MM.1S (cell line): ENCODE measurements around the gene PIP4K2A.

Experiments used
- DNase-seq: peaks from one replicate; pipeline ENCODE4 v3.0.0-alpha.2; 2015
- H2AFZ ChIP-seq: fragments of 300-600 bp; sonication (generic); 2 replicates; pipeline ENCODE4 v1.6.0; 2016; ENCODE audit warnings: antibody characterized with exemption, low read length
- H3F3A ChIP-seq: fragments of 300-600 bp; sonication (generic); 2 replicates; pipeline ENCODE4 v1.6.1; 2016; ENCODE audit warnings: mild to moderate bottlenecking, antibody characterized with exemption, low read length, moderate library complexity, mixed read lengths; ENCODE audit not compliant: insufficient read depth
- H3K27ac ChIP-seq: fragments of 300-600 bp; sonication (generic); 2 replicates; pipeline ENCODE4 v1.5.1; 2016; ENCODE audit warnings: mild to moderate bottlenecking, low read length
- H3K27me3 ChIP-seq: fragments of 300-600 bp; sonication (generic); replicated peaks from 2 replicates; pipeline ENCODE4 v1.6.0; 2016; ENCODE audit warnings: low read length; ENCODE audit not compliant: insufficient read depth
- H3K36me3 ChIP-seq: fragments of 300-600 bp; sonication (generic); replicated peaks from 2 replicates; pipeline ENCODE4 v1.6.1; 2016; ENCODE audit warnings: mild to moderate bottlenecking, low read length, mixed read lengths; ENCODE audit not compliant: insufficient read depth
- H3K4me1 ChIP-seq: fragments of 300-600 bp; sonication (generic); 2 replicates; pipeline ENCODE4 v1.6.1; 2016; ENCODE audit warnings: low read length, mixed read lengths
- H3K4me2 ChIP-seq: fragments of 300-600 bp; sonication (generic); 2 replicates; pipeline ENCODE4 v1.6.0; 2016; ENCODE audit warnings: low read depth, low read length
- H3K4me3 ChIP-seq: fragments of 300-600 bp; sonication (generic); 2 replicates; pipeline ENCODE4 v1.5.1; 2016; ENCODE audit warnings: low read length, mixed read lengths
- H3K79me2 ChIP-seq: fragments of 300-600 bp; sonication (generic); 2 replicates; pipeline ENCODE4 v1.6.1; 2016; ENCODE audit warnings: mixed run types, low read length, mixed read lengths
- H3K9ac ChIP-seq: fragments of 300-600 bp; sonication (generic); 2 replicates; pipeline ENCODE4 v1.6.1; 2016; ENCODE audit warnings: low read length, mixed read lengths
- H3K9me2 ChIP-seq: fragments of 300-600 bp; sonication (generic); replicated peaks from 2 replicates; pipeline ENCODE4 v1.6.1; 2016; ENCODE audit warnings: mild to moderate bottlenecking, low read length, mixed read lengths; ENCODE audit not compliant: insufficient read depth
- H3K9me3 ChIP-seq: fragments of 300-600 bp; sonication (generic); replicated peaks from 2 replicates; pipeline ENCODE4 v1.6.1; 2016; ENCODE audit warnings: mild to moderate bottlenecking, low read length, mixed read lengths; ENCODE audit not compliant: insufficient read depth
- H4K20me1 ChIP-seq: fragments of 300-600 bp; sonication (generic); 2 replicates; pipeline ENCODE4 v1.6.1; 2016; ENCODE audit warnings: mild to moderate bottlenecking, low read length, moderate library complexity, mixed read lengths; ENCODE audit not compliant: insufficient read depth
- EZH2 ChIP-seq: fragments of 300-600 bp; sonication (generic); optimal IDR thresholded peaks from 2 replicates; pipeline ENCODE3; 2017; ENCODE audit warnings: low read depth, mild to moderate bottlenecking, antibody characterized with exemption, low read length, mixed read lengths
- EZH2phosphoT487 ChIP-seq: fragments of 300-600 bp; sonication (generic); IDR thresholded peaks from 2 replicates; pipeline ENCODE4 v1.6.1; 2018; ENCODE audit warnings: antibody characterized with exemption, low read length
- TF ChIP-seq, protein P1 (sequence below): fragments of 300-600 bp; sonication (generic); IDR thresholded peaks from 2 replicates; pipeline ENCODE4 v1.5.1; 2016; ENCODE audit warnings: antibody characterized with exemption, low read length, mixed read lengths

PIP4K2A gene

DNA sequence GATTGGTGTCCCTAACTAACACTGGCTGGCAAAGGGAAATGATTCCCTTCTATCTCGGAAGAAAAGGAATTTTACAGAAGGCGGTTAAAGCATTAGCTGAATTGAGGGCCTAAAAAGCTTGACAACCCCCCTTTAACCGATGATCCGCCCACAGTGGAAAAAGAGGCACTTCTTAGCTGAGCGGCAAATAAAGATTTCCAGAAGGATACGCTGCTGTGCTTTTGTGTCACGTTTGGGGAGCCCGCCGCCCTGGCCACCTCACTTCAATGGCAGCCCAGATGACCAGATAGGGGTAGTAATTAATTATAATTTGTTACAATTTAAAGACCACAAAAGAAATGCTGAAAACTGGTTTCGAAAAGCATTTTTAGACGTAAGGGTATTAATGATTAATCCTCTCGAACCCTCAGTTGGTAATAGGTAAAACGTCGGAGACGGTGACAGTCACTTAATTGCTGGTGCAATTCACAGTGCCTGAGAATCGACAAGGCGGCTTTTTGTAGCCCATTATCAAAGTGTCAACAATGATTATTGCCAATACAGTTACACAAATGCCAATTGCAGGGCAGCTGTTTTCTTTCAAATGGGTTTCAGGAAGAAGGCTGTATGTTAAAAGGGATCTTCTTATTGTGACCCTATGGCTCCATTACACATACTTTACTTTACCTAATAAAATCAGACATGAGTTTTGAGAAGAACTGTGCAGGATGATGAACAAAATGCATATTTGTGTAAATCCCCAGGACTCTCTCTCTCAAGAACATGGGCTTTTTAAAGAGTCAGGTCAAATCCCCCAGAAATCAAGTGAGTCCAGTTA lies 154.1 kb downstream of the PIP4K2A start:
- no peak overlapping the region for H2AFZ ChIP-seq
- H4K20me1 ChIP-seq = no peaks in the 10 kb centered on the region
- H3K9me2 ChIP-seq = no peaks in the 10 kb centered on the region
- TF ChIP-seq EZH2 (no peak), EZH2phosphoT487 (no peak)
- TF ChIP-seq, protein P1, sequence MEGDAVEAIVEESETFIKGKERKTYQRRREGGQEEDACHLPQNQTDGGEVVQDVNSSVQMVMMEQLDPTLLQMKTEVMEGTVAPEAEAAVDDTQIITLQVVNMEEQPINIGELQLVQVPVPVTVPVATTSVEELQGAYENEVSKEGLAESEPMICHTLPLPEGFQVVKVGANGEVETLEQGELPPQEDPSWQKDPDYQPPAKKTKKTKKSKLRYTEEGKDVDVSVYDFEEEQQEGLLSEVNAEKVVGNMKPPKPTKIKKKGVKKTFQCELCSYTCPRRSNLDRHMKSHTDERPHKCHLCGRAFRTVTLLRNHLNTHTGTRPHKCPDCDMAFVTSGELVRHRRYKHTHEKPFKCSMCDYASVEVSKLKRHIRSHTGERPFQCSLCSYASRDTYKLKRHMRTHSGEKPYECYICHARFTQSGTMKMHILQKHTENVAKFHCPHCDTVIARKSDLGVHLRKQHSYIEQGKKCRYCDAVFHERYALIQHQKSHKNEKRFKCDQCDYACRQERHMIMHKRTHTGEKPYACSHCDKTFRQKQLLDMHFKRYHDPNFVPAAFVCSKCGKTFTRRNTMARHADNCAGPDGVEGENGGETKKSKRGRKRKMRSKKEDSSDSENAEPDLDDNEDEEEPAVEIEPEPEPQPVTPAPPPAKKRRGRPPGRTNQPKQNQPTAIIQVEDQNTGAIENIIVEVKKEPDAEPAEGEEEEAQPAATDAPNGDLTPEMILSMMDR = no peak
- H3F3A ChIP-seq = no peaks in the 10 kb centered on the region
- no peaks in the 10 kb centered on the region for H3K36me3 ChIP-seq
- no peak overlapping the region for H3K4me2 ChIP-seq
- no peak overlapping the region for H3K9ac ChIP-seq
- DNase-seq = no peak
- no peaks in the 10 kb centered on the region for H3K9me3 ChIP-seq
- no peak overlapping the region for H3K27ac ChIP-seq
- no peak overlapping the region for H3K4me3 ChIP-seq
- no peaks in the 10 kb centered on the region for H3K27me3 ChIP-seq
- no peaks in the 10 kb centered on the region for H3K79me2 ChIP-seq
- H3K4me1 ChIP-seq = no peaks in the 10 kb centered on the region

DNA sequence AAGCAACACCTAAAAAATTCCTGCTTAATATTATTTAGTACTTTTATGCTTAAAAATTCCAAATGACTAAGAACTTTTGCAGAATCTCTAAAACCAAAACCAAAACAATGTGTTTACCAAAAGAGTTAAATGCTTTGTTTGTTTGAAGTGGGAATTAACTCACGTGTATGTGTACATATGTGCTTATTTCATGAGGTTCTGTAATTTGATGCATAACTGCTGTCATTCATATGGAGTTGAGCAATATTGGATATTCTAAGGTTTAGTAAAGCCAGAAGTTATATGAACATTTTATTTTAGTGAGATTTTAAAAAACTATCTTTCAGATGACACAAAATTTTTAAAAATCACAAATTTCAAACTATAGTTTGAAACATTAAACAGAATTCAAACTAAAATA lies 157.1 kb downstream of the PIP4K2A start:
- Histone ChIP-seq H3K4me2 (no peak overlapping the region), H3K79me2 (no peaks in the 10 kb centered on the region), H3K27ac (no peak overlapping the region), H3K4me1 (no peaks in the 10 kb centered on the region), H3F3A (no peaks in the 10 kb centered on the region), H3K27me3 (no peaks in the 10 kb centered on the region), H4K20me1 (no peaks in the 10 kb centered on the region), H3K9me3 (no peaks in the 10 kb centered on the region), H3K9ac (no peak overlapping the region), H3K36me3 (no peaks in the 10 kb centered on the region), H3K4me3 (no peak overlapping the region), H2AFZ (no peak overlapping the region), H3K9me2 (no peaks in the 10 kb centered on the region)
- DNase-seq = no peak
- TF ChIP-seq, protein P1 = no peak
- TF ChIP-seq EZH2phosphoT487 (no peak), EZH2 (no peak)

DNA sequence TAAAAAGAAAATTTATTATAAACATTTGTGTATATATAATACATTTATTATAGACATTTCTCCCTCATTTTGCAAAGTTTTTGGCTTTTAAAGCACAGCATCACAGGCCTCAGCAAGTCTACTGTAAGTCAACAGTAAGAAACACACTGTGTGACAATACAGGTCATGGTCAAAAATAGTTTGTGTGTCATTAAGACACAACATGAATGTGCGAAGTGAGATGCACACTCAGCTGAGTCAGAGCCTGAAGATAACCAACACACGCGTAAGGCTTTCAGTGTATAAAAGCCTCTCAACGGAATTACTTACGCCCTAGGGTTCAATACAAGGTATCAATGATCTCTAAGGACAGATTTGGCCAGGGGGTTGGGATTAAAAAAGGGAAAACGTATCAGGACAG lies 157.6 kb downstream of the PIP4K2A start:
- Histone ChIP-seq H3K4me2 (no peak overlapping the region), H3K9me2 (no peaks in the 10 kb centered on the region), H3K9me3 (no peaks in the 10 kb centered on the region), H3F3A (no peaks in the 10 kb centered on the region), H3K4me3 (no peak overlapping the region), H3K4me1 (no peaks in the 10 kb centered on the region), H3K79me2 (no peaks in the 10 kb centered on the region), H4K20me1 (no peaks in the 10 kb centered on the region), H3K9ac (no peak overlapping the region), H3K36me3 (no peaks in the 10 kb centered on the region), H3K27me3 (no peaks in the 10 kb centered on the region), H2AFZ (no peak overlapping the region), H3K27ac (no peak overlapping the region)
- TF ChIP-seq EZH2phosphoT487 = no peak
- TF ChIP-seq EZH2 = no peak
- TF ChIP-seq, protein P1 = no peak
- no peak for DNase-seq
